Pulmonary artery endothelial cell (primary cell): ENCODE measurements around the gene INTS11. TPM values are rescaled to one million over a fixed set of nuclear protein-coding genes. Genes with fewer than 3 reads are reported as not detected.

Experiments used
- DNase-seq: peaks from one replicate; pipeline ENCODE4 v3.0.0-alpha.2; 2011; ENCODE audit warnings: low read depth, low spot score
- total RNA-seq: library from RNA; depleted of rRNA; stranded (reverse); fragments of >200 nt; gene quantifications from 2 replicates; pipeline ENCODE4 v1.2.3, GENCODE V29; 2014

INTS11 gene
- total RNA-seq, 1 donor from 2014 or later: 72.4 TPM

GRCh38 chr1:1262758-1263157 is 61.7 kb downstream of the INTS11 start:
- no peak for DNase-seq

- no peak for DNase-seq
Measured at GRCh38 chr1:1262071-1262470, 62.4 kb downstream of the INTS11 start.

Other genes with a start within 250 kb of the INTS11 start
- 6.1 and 6.7 TPM in 2 replicates for gene C1orf159, start 208.6 kb downstream of the INTS11 start, total RNA-seq
- gene TTLL10, start 150.8 kb downstream of the INTS11 start, total RNA-seq: not detected in 2 replicates
- gene TNFRSF18, start 118.1 kb downstream of the INTS11 start, total RNA-seq: 0.18 TPM in 1 of 2 replicates, not detected in the other
- gene TNFRSF4, start 110.5 kb downstream of the INTS11 start, total RNA-seq: 0.79 and 1.2 TPM in 2 replicates
- 116 TPM in 2 replicates for gene SDF4, start 92.7 kb downstream of the INTS11 start, total RNA-seq
- 28.9 and 31.5 TPM in 2 replicates for gene B3GALT6, start 92.4 kb downstream of the INTS11 start, total RNA-seq
- gene C1QTNF12, start 77.9 kb downstream of the INTS11 start, total RNA-seq: 0.33 TPM in 1 of 2 replicates, not detected in the other
- gene UBE2J2, start 50.8 kb downstream of the INTS11 start, total RNA-seq: 47.9 and 63.2 TPM in 2 replicates
- 0.33 and 0.46 TPM in 2 replicates for gene SCNN1D, start 44.2 kb downstream of the INTS11 start, total RNA-seq
- 16.2 and 17.4 TPM in 2 replicates for gene ACAP3, start 16.7 kb downstream of the INTS11 start, total RNA-seq
- gene PUSL1, start 16.1 kb downstream of the INTS11 start, total RNA-seq: 18.1 and 19.9 TPM in 2 replicates
- gene CPTP, start 142 bp upstream of the INTS11 start, total RNA-seq: 12.3 and 14.0 TPM in 2 replicates
- gene TAS1R3, start 6.6 kb upstream of the INTS11 start, total RNA-seq: 0.13 and 0.25 TPM in 2 replicates
- 57.5 and 60.5 TPM in 2 replicates for gene DVL1, start 24.8 kb upstream of the INTS11 start, total RNA-seq
- gene MXRA8, start 33.9 kb upstream of the INTS11 start, total RNA-seq: 0.99 and 2.2 TPM in 2 replicates
- 115 and 129 TPM in 2 replicates for gene AURKAIP1, start 50.5 kb upstream of the INTS11 start, total RNA-seq
- gene CCNL2, start 74.7 kb upstream of the INTS11 start, total RNA-seq: 96.5 and 105 TPM in 2 replicates
- gene MRPL20, start 82.6 kb upstream of the INTS11 start, total RNA-seq: 116 and 132 TPM in 2 replicates
- gene ANKRD65, start 96.6 kb upstream of the INTS11 start, total RNA-seq: 0.07 and 0.14 TPM in 2 replicates
- gene VWA1, start 111.0 kb upstream of the INTS11 start, total RNA-seq: 1.6 and 1.7 TPM in 2 replicates
- gene ATAD3C, start 125.0 kb upstream of the INTS11 start, total RNA-seq: 0.20 TPM in 1 of 2 replicates, not detected in the other
- 23.6 and 32.2 TPM in 2 replicates for gene ATAD3B, start 147.1 kb upstream of the INTS11 start, total RNA-seq
- gene ATAD3A, start 187.5 kb upstream of the INTS11 start, total RNA-seq: 64.1 and 64.7 TPM in 2 replicates
- gene TMEM240, start 216.0 kb upstream of the INTS11 start, total RNA-seq: 2.2 and 3.0 TPM in 2 replicates